ENCODE measurements around the gene PRKCZ.
"Not testable (repeated sequence)": the region's sequence is repeated elsewhere in the genome, so short reads cannot be mapped to it uniquely, and the experiment has no call there.

PRKCZ gene

GRCh38 chr1:2132222-2133038 lies 82.2 kb downstream of the PRKCZ start:
- DNase-seq = peak in 25 of 56 donors; percentile 16 to 64 (median 39)

- peak; percentile 52 to 100 (median 95) for DNase-seq
Observed at GRCh38 chr1:2133039-2133878, 83.0 kb downstream of the PRKCZ start.

GRCh38 chr1:2133879-2134215 lies 83.6 kb downstream of the PRKCZ start:
- no peak for DNase-seq

GRCh38 chr1:2134266-2134620 lies 84.0 kb downstream of the PRKCZ start:
- no peak for DNase-seq

DNA sequence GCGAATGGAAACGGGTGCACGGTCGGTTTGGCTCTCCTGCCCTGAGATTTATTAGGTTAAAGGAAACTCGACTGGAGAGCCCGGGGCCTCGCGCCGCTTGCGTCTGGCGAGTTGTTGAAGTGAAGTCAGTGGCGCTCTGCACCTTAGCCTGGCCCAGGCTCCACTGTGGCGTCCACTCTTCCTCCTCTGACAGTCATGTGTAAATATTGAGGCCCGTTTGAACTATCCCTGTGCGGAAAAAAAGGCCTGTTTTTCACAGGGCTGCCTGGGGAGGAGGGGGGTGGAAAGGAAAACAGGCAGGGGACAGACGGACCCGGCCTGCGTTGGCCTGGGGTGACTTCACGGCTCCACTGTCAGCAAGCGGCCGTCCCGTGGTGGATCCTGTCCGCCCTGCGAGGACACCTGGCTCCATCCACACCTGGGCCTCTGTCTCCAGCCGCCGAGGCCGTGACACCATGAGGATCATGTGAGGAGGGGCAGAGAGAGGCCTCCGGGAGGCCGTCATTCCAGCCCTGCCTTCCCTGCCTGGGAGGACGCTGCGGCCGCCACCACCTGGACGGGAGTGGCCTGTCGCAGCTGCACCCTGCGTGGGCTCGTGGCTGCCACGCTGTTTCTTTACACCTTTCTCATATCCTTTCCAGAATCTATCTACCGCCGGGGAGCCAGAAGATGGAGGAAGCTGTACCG lies 84.6 kb downstream of the PRKCZ start:
- peak in 1 of 56 donors; percentile 29 for DNase-seq

GRCh38 chr1:2135441-2135841 lies 85.2 kb downstream of the PRKCZ start:
- peak in 16 of 56 donors; percentile 24 to 65 (median 33) for DNase-seq

GRCh38 chr1:2135941-2136340 lies 85.7 kb downstream of the PRKCZ start:
- DNase-seq = no peak

- DNase-seq = no peak
Observed at GRCh38 chr1:2136386-2137235, 86.4 kb downstream of the PRKCZ start.

- no peak for DNase-seq
Observed at GRCh38 chr1:2137257-2138121, 87.3 kb downstream of the PRKCZ start.

DNA sequence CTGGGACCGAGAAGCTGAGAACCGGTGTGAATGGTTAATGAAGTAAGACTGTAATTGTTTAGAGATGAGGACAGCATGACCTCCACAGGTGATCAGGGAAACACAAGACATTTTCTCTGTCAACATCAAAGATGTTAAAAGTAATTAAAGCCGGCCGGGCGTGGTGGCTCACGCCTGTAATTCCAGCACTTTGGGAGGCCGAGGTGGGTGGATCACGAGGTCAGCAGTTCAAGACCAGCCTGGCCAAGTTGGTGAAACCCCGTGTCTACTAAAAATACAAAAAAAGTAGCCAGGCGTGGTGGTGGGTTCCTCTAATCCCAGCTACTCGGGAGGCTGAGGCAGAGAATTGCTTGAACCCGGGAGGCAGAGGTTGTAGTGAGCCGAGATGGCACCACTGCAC lies 88.9 kb downstream of the PRKCZ start:
- DNase-seq = not testable (repeated sequence)

DNA sequence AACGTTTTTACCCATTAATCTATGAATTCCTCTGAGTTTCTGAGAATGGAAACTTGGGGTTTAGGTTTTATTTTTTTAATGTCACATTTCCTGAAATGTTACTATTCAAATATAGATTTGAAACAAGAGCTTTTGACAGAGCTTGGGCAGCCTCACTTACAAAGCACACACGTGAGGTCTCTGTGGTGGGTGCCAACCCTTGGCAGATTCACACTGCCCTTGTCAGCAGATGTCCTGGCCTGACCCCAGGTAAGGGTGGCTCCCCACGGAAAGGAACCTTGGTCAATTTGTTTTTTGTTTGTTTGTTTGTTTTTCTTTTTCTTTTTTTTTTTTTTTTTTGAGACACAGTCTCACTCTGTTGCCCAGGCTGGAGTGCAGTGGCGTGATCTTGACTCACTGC lies 90.8 kb downstream of the PRKCZ start:
- no peak for DNase-seq

DNA sequence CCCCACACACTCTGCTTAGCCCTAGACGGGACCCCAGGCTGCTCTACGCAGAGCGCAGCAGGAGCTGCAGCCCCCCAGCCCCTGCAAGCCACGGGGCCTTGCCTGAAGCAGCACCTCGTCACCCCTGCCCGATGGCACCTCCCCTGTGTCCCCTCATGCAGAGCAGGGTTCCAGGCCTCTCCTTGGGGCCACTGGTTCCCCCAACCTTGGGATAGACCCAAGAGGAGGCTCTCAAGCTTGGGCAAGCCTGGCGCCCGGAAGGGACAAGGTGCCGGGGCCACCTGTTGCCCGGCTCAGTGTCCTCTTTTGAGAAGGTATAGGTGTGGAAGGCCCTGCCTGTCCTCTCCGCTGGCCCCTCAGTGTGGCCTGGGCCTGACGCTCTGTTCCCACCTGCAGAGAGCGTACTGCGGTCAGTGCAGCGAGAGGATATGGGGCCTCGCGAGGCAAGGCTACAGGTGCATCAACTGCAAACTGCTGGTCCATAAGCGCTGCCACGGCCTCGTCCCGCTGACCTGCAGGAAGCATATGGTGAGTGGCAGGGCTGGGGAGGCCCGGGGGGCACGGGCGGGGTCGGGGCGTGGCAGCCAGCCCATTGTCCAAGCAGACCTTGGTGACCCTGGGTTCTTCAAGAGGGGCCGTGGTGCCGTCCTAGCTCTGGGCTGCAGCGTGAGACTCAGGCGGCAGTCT lies 93.7 kb downstream of the PRKCZ start:
- no peak for DNase-seq

- DNase-seq = no peak
Observed at GRCh38 chr1:2144501-2145090, 94.4 kb downstream of the PRKCZ start.

DNA sequence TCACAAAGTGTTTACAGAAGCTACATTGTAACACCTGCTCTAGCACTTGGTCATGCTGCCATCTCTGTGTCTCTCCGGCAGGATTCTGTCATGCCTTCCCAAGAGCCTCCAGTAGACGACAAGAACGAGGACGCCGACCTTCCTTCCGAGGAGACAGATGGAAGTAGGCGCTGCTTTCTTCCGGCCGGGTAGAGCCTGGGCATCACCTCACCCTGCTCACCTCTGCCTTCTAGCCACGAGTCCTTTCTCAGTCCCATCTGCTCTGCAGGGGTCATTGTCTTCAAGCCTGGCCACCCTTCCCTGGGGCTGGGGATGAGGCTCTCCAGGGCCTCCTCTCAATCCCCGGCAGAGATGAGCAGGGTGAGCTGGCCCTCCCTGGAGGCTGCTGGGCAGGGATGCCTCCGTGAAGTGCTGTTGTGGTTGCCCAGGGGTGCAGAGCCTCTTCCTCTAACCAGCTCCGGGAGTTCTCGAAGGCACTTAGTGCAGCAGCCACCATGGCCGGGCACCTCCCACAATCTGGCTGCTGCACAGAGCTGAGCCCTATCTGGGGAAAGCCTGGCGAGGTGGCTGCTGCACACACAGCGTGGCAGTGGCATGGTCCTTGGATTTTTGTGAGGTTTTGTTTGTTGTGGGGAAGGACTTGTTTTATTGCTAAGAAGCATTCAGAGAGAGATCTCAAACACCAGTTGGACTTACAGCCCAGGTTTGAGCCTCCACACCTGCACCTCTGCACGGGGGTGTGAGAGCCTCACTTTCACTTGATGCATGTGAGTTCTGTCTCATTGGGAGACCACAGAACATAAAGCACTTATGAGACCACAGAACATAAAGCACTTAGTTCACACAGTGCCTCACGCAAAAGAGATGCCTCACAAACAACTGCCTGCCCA lies 96.0 kb downstream of the PRKCZ start:
- no peak for DNase-seq

- DNase-seq = no peak
Observed at GRCh38 chr1:2146836-2147517, 96.8 kb downstream of the PRKCZ start.

- DNase-seq = not testable (repeated sequence)
Observed at GRCh38 chr1:2147869-2148268, 97.7 kb downstream of the PRKCZ start.

- no peak for DNase-seq
Observed at GRCh38 chr1:2148691-2149090, 98.5 kb downstream of the PRKCZ start.
